H1 (cell line): ENCODE results near the gene PPP2R2C. TPM values are rescaled to one million over a fixed set of nuclear protein-coding genes. Genes with fewer than 3 reads are reported as not detected.

Source experiments
- CTCF ChIA-PET: fragments of 300-600 bp; sonication (Branson Sonifier 250); formaldehyde crosslinking; loops from one replicate; lab custom pipeline; 2021; ENCODE audit not compliant: partially characterized antibody; lab: Charles Lee
- POLR2A ChIA-PET: fragments of 300-600 bp; sonication (Branson Sonifier 250); formaldehyde crosslinking; loops from one replicate; lab custom pipeline; 2021; ENCODE audit warnings: inconsistent platforms; ENCODE audit not compliant: partially characterized antibody; lab: Charles Lee
- DNase-seq, 2 experiments: peaks; one replicate each; pipeline versions ENCODE4 v3.0.0 to v3.0.0-alpha.2; 2010 to 2022; ENCODE audit warnings: low spot score in 2 of 2, low read depth in 1 of 2, mixed read lengths in 1 of 2
- FAIRE-seq: peaks from 2 replicates; lab custom pipeline; 2011; peaks lifted over from hg19 to GRCh38; lab: Jason Lieb, UNC
- H2AFZ ChIP-seq: 2 replicates; pipeline ENCODE4 v1.8.1; 2012; ENCODE audit warnings: low read length, inconsistent platforms
- H2AK5ac ChIP-seq: 2 replicates; pipeline ENCODE4 v1.6.1; 2013; ENCODE audit warnings: low read depth, low read length
- H2BK120ac ChIP-seq: replicated peaks from 2 replicates; pipeline ENCODE3; 2013; ENCODE audit warnings: low read depth, low read length, inconsistent platforms
- H2BK12ac ChIP-seq: 2 replicates; pipeline ENCODE4 v1.6.1; 2013; ENCODE audit warnings: low read depth, low read length
- H2BK15ac ChIP-seq: 2 replicates; pipeline ENCODE4 v1.6.1; 2013; ENCODE audit warnings: low read length
- H2BK20ac ChIP-seq: 2 replicates; pipeline ENCODE4 v1.6.1; 2013; ENCODE audit warnings: low read length
- H2BK5ac ChIP-seq: 2 replicates; pipeline ENCODE4 v1.6.1; 2013; ENCODE audit warnings: low read depth, low read length
- H3K14ac ChIP-seq: 2 replicates; pipeline ENCODE4 v1.6.1; 2013; ENCODE audit warnings: inconsistent platforms; ENCODE audit not compliant: insufficient read length
- H3K18ac ChIP-seq: 2 replicates; pipeline ENCODE4 v1.6.1; 2013; ENCODE audit warnings: low read length; ENCODE audit errors: extremely low read depth
- H3K23ac ChIP-seq: 2 replicates; pipeline ENCODE4 v1.6.1; 2013; ENCODE audit warnings: inconsistent platforms; ENCODE audit not compliant: insufficient read length
- H3K23me2 ChIP-seq: 2 replicates; pipeline ENCODE4 v1.6.1; 2013; ENCODE audit warnings: low read depth, low read length
- H3K27ac ChIP-seq: 2 replicates; pipeline ENCODE4 v1.6.1; 2011; ENCODE audit warnings: low read depth, low read length, inconsistent platforms
- H3K27me3 ChIP-seq, 4 experiments: replicated peaks in 1 of 4; 1 replicate in 1 of 4; 2 replicates in 3 of 4; pipeline versions ENCODE4 v1.6.1 to v1.8.1; 2011 to 2013; ENCODE audit warnings: low read length in 3 of 4, mild to moderate bottlenecking in 3 of 4, inconsistent platforms in 2 of 4, mixed read lengths in 2 of 4, moderate library complexity in 1 of 4; ENCODE audit not compliant: control insufficient read depth in 3 of 4, insufficient read depth in 3 of 4; ENCODE audit errors: extremely low read depth in 1 of 4
- H3K36me3 ChIP-seq, 4 experiments: 2 replicates each; pipeline versions ENCODE4 v1.6.1 to v1.8.1; 2011 to 2013; ENCODE audit warnings: mild to moderate bottlenecking in 4 of 4, low read length in 3 of 4, moderate library complexity in 2 of 4, control low read depth in 1 of 4, inconsistent platforms in 1 of 4; ENCODE audit not compliant: insufficient read depth in 4 of 4, control insufficient read depth in 2 of 4
- H3K4ac ChIP-seq: replicated peaks from 2 replicates; pipeline ENCODE3; 2013; ENCODE audit warnings: low read length, low read depth, mixed read lengths, inconsistent platforms; ENCODE audit not compliant: insufficient read length
- H3K4me1 ChIP-seq, 4 experiments: replicated peaks in 1 of 4; 1 replicate in 1 of 4; 2 replicates in 3 of 4; pipeline versions ENCODE4 v1.6.1 to v1.8.1; 2011 to 2013; ENCODE audit warnings: low read length in 3 of 4, inconsistent platforms in 2 of 4, mixed read lengths in 1 of 4; ENCODE audit not compliant: insufficient read depth in 4 of 4, control insufficient read depth in 3 of 4
- H3K4me2 ChIP-seq, 2 experiments: 2 replicates each; pipeline versions ENCODE4 v1.6.1 to v1.8.1; 2011 to 2013; ENCODE audit warnings: low read depth in 2 of 2, low read length in 2 of 2, control low read depth in 1 of 2, inconsistent platforms in 1 of 2, mild to moderate bottlenecking in 1 of 2; ENCODE audit not compliant: insufficient read depth in 1 of 2
- H3K4me3 ChIP-seq, 4 experiments: fragments of 200-600, 300-600 bp in 1 of 4; sonication (generic), shearing (Covaris generic), sonication (Bioruptor Twin) in 1 of 4; 2 replicates each; pipeline versions ENCODE4 v1.5.1 to v1.8.1; 2011 to 2016; ENCODE audit warnings: low read length in 4 of 4, low read depth in 3 of 4, control low read depth in 2 of 4, inconsistent platforms in 2 of 4, mild to moderate bottlenecking in 2 of 4, mixed read lengths in 1 of 4, moderate library complexity in 1 of 4; ENCODE audit not compliant: insufficient read depth in 2 of 4; ENCODE audit errors: extremely low read depth in 1 of 4
- H3K56ac ChIP-seq: replicated peaks from 2 replicates; pipeline ENCODE3; 2013; ENCODE audit warnings: low read depth, mild to moderate bottlenecking, mixed read lengths, low read length, inconsistent platforms; ENCODE audit not compliant: insufficient read length
- H3K79me1 ChIP-seq: 2 replicates; pipeline ENCODE4 v1.6.1; 2013; ENCODE audit warnings: low read depth, low read length, control low read depth
- H3K79me2 ChIP-seq, 2 experiments: 2 replicates each; pipeline versions ENCODE4 v1.6.1 to v1.8.1; 2012 to 2013; ENCODE audit warnings: low read length in 2 of 2, mild to moderate bottlenecking in 2 of 2, inconsistent platforms in 1 of 2; ENCODE audit not compliant: insufficient read depth in 2 of 2, control insufficient read depth in 1 of 2
- H3K9ac ChIP-seq, 4 experiments: replicated peaks in 1 of 4; 1 replicate in 1 of 4; 2 replicates in 3 of 4; pipeline versions ENCODE4 v1.6.1 to v1.8.1; 2011 to 2013; ENCODE audit warnings: low read depth in 3 of 4, low read length in 3 of 4, control low read depth in 2 of 4, mild to moderate bottlenecking in 2 of 4, moderate library complexity in 2 of 4, inconsistent platforms in 1 of 4; ENCODE audit errors: extremely low read depth in 1 of 4
- H3K9me3 ChIP-seq, 2 experiments: 2 replicates each; pipeline versions ENCODE4 v1.6.1 to v1.8.1; 2012 to 2013; ENCODE audit warnings: mild to moderate bottlenecking in 2 of 2, moderate library complexity in 2 of 2, control low read depth in 1 of 2, inconsistent platforms in 1 of 2, low read depth in 1 of 2, low read length in 1 of 2, mixed read lengths in 1 of 2; ENCODE audit not compliant: insufficient read depth in 2 of 2
- H4K20me1 ChIP-seq, 2 experiments: replicated peaks in 1 of 2; 2 replicates each; pipeline versions ENCODE3 to v1.8.1; 2011 to 2013; ENCODE audit warnings: inconsistent platforms in 2 of 2, low read length in 2 of 2, mild to moderate bottlenecking in 1 of 2; ENCODE audit not compliant: insufficient read depth in 2 of 2, control insufficient read depth in 1 of 2
- H4K5ac ChIP-seq: 2 replicates; pipeline ENCODE4 v1.6.1; 2013; ENCODE audit warnings: low read length, low read depth, mixed read lengths, inconsistent platforms; ENCODE audit not compliant: insufficient read length
- H4K8ac ChIP-seq: 2 replicates; pipeline ENCODE4 v1.8.0; 2013; ENCODE audit warnings: mild to moderate bottlenecking, moderate library complexity, low read length, inconsistent platforms; ENCODE audit not compliant: insufficient read depth; ENCODE audit errors: extremely low read depth
- H4K91ac ChIP-seq: replicated peaks from 2 replicates; pipeline ENCODE3; 2013; ENCODE audit warnings: low read length, mixed read lengths, inconsistent platforms; ENCODE audit not compliant: insufficient read length
- CBX5 ChIP-seq: fragments of 300-800, 300-1000 bp; sonication (generic); IDR thresholded peaks from 2 replicates; pipeline ENCODE4 v1.7.1; 2016; ENCODE audit warnings: antibody characterized with exemption, low read length, low read depth
- EZH2 ChIP-seq: fragments of 200-600 bp; sonication (generic); IDR thresholded peaks from 2 replicates; pipeline ENCODE4 v1.7.1; 2012; ENCODE audit warnings: low read depth, mild to moderate bottlenecking, moderate library complexity, low read length, inconsistent platforms; ENCODE audit not compliant: severe bottlenecking
- NANOG ChIP-seq: IDR thresholded peaks from 2 replicates; pipeline ENCODE4 v1.6.1; 2011; ENCODE audit warnings: low read length, low read depth, mild to moderate bottlenecking, inconsistent platforms; ENCODE audit not compliant: insufficient read depth, poor library complexity, severe bottlenecking
- POU5F1 ChIP-seq: IDR thresholded peaks from 2 replicates; pipeline ENCODE4 v1.6.1; 2011; ENCODE audit warnings: low read depth, mild to moderate bottlenecking, low read length, moderate library complexity
- RBBP5 ChIP-seq: IDR thresholded peaks from 2 replicates; pipeline ENCODE4 v1.7.1; 2012; ENCODE audit warnings: low read depth, mild to moderate bottlenecking, inconsistent platforms, low read length, moderate library complexity, borderline replicate concordance
- TEAD4 ChIP-seq: IDR thresholded peaks from 2 replicates; pipeline ENCODE4 v1.6.1; 2012; ENCODE audit warnings: low read depth, low read length, inconsistent platforms, mixed read lengths
- YY1 ChIP-seq: IDR thresholded peaks from 2 replicates; pipeline ENCODE4 v1.6.1; 2011; ENCODE audit warnings: low read depth, mild to moderate bottlenecking, low read length
- WGBS, 2 experiments: shearing (Covaris generic) in 1 of 2; methylation state at CpG; one replicate each; pipeline versions ENCODE4 v1.1.6 to v1.1.7; 2013 to 2015; ENCODE audit warnings: low lambda C conversion rate in 2 of 2, mixed read lengths in 2 of 2, inconsistent platforms in 1 of 2, low coverage in 1 of 2, missing lambda C conversion rate in 1 of 2; ENCODE audit not compliant: insufficient replicate concordance in 2 of 2, insufficient coverage in 1 of 2, insufficient read length in 1 of 2; ENCODE audit errors: extremely low coverage in 1 of 2, missing lambda C conversion rate in 1 of 2; 5-methylcytosine and 5-hydroxymethylcytosine counted together
- polyA plus RNA-seq, 7 experiments: library from polyadenylated mRNA; depleted of rRNA in 3 of 7; stranded (reverse) in 5 of 7; unstranded in 2 of 7; fragments of >200 nt in 5 of 7; fragments of 200-250 nt in 2 of 7; gene quantifications; 1 replicate in 5 of 7; 2 replicates in 1 of 7; 4 replicates in 1 of 7; pipeline versions ENCODE4 v1.2.1 to v1.2.3, GENCODE V29; 2011 to 2013; ENCODE audit warnings: missing spikeins in 2 of 7, mixed read lengths in 2 of 7
- total RNA-seq: library from RNA; stranded (reverse); fragmentation: NEBNext Ultra II Directional; extraction: Animal tissue kit (Norgen Biotek cat#: 25700); gene quantifications from 2 replicates; pipeline ENCODE4 v1.2.1, GENCODE V29; 2021

PPP2R2C gene
- total and polyA plus RNA-seq, 2 of the 8 experiments (the other 6 are each of a cell fraction or from before 2014, with no cell fraction given), result 6.4 TPM

- no peak overlapping the region for H3K56ac ChIP-seq
- no peak overlapping the region for H2AK5ac ChIP-seq
- DNase-seq, result no peak
- no peak overlapping the region for H2BK5ac ChIP-seq
- H2BK12ac ChIP-seq, result no peak overlapping the region
- no peaks in the 10 kb centered on the region for H3K23me2 ChIP-seq
- H4K91ac ChIP-seq, result no peak overlapping the region
- no peak overlapping the region for H3K4ac ChIP-seq
- no peak overlapping the region for H3K27ac ChIP-seq
- no peaks in the 10 kb centered on the region for H3K36me3 ChIP-seq
- TF ChIP-seq YY1 (no peak), CBX5 (no peak), EZH2 (no peak), TEAD4 (no peak), NANOG (no peak), RBBP5 (no peak), POU5F1 (no peak)
- WGBS, 2 experiments, result 88% methylated on average over 6 of the region's 6 CpGs; no CpG with 5 or more reads in 1 of the 2 experiments
- POLR2A ChIA-PET, result no interaction called here
- H4K5ac ChIP-seq, result no peak overlapping the region
- no peak overlapping the region for H2AFZ ChIP-seq
- no peak overlapping the region for H4K8ac ChIP-seq
- no peaks in the 10 kb centered on the region for H4K20me1 ChIP-seq
- H2BK120ac ChIP-seq, result no peak overlapping the region
- 0 out of 7 replicates have a peak, but pooled peaks cover 0 to 3% (median 0%) of the 10 kb centered on the region in 4 experiments for H3K27me3 ChIP-seq
- H3K14ac ChIP-seq, result no peak overlapping the region
- H3K79me2 ChIP-seq, result no peaks in the 10 kb centered on the region
- no peak overlapping the region for H3K23ac ChIP-seq
- H3K4me1 ChIP-seq, result peaks cover 0 to 7% (median 2%) of the 10 kb centered on the region in 4 experiments; a peak in 4 of 7 replicates
- H3K9ac ChIP-seq, result no peak overlapping the region
- H2BK15ac ChIP-seq, result no peak overlapping the region
- CTCF ChIA-PET, result interaction anchor here (1.4 kb wide), 2 partner anchors 16 to 18 kb away, joined by 3 to 4 read pairs; no protein-coding TSS in a partner anchor
- no peaks in the 10 kb centered on the region for H3K9me3 ChIP-seq
- H3K79me1 ChIP-seq, result no peaks in the 10 kb centered on the region
- H3K4me3 ChIP-seq, result no peak overlapping the region
- no peak overlapping the region for H2BK20ac ChIP-seq
- no peak overlapping the region for H3K4me2 ChIP-seq
- no peak for FAIRE-seq
- no peak overlapping the region for H3K18ac ChIP-seq
Measured at GRCh38 chr4:6444582-6444981, 27.8 kb downstream of the PPP2R2C start.
